GM18526 (cell line): Measurements from ENCODE around the gene G3BP2.

Source experiments
- POLR2A ChIP-seq: IDR thresholded peaks from 3 replicates; pipeline ENCODE4 v1.6.1; 2011; ENCODE audit not compliant: insufficient read length; ENCODE audit errors: extremely low read depth

The G3BP2 gene

DNA sequence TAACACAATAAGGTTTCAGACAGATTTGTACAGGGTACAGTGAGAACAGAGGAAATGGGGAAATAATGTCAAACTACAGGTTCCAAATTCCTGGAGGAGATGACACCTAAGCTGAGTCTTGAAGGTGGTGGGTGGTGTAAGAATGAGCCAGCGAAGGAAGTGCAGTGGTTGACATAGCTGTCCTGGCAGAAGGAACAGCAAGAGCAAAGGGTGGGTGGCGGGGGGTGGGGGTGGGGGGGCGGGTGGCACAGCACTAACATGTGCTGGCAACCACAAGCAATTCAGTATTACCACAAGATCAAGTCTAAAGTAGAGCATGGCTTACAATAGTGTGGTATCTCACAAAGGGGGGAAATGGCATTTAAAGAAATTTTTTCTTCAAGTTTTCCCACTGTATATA is 13.1 kb upstream of the G3BP2 start:
- no peak for TF ChIP-seq POLR2A

- TF ChIP-seq POLR2A = no peak
These were observed 12.5 kb upstream of the G3BP2 start for GRCh38 chr4:75685546-75686189.

DNA sequence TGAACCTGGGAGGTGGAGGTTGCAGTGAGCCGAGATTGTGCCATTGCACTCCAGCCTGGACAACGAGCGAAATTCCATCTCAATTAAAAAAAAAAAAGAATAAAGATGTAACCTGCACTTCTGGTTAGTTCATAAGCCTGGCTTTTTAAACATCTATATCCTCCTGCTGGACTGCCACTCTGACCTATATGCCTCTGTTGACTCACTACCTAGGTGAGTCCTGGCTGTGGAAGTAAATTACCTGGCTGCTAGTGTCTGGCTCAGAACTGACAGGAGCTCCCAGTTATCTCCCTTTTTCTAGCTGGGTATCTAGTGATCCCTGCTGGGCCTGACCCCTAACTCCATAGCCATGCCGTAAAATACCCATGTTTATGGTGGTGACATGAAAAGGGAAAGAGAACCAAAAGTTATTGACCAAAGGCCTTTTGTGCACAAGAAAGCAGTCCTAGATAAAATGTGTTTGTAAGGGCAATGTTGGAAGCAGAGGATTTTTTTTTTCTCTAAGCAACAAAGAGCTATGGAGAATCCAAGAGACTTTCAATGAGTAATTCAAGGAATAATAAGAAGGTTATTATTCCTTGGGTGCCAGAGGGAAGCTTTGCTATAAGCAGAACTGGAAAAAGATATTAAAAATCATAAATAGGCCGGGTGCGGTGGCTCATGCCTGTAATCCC is 10.4 kb upstream of the G3BP2 start:
- TF ChIP-seq POLR2A = no peak

DNA sequence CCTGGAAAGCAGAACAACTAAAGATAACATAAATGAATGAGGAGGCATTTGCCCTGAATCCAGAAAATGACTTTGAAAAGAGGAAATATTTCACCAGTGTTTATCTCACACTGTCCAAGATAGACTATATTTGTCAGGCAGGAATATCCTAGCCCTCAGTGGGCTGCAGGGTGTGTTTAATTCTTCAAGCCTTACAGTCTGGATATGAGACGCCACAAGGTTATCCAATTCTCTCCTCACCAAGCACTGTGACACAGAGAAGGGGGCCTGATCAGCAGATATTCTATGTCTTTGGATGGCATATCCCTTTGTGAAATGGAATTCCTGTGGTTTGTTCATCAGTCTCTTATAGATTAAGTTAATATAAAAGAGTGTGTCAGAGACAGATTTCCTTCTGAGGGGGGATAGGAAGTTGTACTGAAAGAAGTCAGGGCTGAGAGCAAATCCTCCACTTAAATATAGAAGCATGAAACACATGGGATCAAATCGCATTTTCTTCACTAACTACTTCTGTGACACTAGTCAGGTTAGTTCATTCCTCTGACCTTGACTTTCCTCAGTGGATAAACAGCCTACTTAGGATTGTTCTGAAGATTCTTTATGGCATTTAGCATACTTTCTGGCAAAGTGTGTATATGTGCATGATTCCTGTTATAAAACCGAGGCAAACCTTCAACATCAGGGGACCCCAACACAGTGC is 6.8 kb upstream of the G3BP2 start:
- TF ChIP-seq POLR2A = no peak

DNA sequence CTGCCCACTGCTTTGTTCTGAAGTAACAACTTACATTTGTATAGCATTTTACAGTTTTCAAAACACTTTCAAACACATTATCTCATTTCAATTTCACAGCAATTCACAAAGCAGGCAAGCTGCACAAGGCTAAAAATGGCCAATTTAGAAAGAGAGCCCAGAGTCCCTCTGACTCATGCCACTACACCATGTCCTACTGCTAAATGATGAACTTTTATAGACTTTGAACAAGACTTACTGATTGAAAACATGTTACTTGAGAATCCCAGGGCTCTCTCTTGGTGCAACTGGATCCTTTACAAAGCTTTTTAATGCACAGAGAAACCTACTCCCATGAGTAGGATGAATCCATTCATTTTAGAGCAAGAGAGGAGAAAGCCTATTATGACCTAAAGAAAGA is 5.8 kb upstream of the G3BP2 start:
- no peak for TF ChIP-seq POLR2A

- TF ChIP-seq POLR2A = no peak
These were observed 5.3 kb upstream of the G3BP2 start for GRCh38 chr4:75678473-75678872.

DNA sequence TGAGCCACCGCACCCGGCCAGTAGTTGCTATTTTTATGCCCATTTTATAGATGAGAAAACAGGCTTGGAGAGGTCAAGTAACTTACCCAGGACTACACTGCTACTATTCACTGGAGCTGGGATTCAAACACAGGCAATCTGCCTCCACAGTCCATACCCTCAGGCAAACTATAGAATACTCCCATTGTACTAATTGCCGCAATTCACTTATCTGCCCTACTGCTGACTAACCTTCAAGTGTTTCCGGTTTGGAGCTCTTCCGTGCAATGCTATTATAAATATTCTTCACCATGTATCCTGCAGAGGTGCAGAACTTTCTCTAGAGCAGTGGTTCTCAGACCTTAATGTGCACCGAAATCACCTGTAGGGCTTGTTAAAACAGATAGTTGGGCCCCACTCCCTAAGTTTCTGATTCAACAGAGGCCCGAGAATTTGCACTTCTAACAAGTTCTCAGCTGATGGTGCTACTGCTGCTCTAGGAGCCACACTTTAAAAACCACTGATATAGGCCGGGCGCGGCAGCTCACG is 1.9 kb upstream of the G3BP2 start:
- TF ChIP-seq POLR2A = no peak

GRCh38 chr4:75673959-75674328 is 733 bp upstream of the G3BP2 start:
- TF ChIP-seq POLR2A = no peak

DNA sequence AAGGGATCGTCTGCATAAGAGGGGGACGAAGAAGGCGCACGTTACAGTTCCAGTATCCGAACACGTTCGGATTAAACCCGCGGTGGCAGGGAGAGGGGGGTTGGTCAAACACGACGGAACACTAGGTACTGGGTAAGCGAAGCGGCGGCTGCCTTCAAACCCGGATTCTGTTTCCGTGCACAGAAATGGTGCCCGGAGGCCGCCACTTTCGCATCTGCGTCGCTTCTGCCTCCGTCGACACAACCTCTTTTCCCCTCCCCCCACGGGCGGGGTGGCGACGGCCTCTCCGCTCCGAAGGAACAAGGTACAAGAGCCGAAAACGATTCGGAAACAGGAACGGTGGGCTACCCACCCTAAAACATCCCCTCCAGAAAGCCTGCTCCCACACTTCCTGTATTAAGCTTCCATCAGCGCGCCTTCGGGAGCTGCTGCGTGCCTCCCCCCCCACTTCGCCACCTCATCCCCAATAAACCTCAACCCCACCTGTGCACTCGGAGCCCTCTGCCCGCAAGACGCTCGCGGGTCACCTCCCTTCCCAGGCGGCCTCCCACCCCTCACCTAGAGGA is 667 bp downstream of the G3BP2 start:
- no peak for TF ChIP-seq POLR2A

- TF ChIP-seq POLR2A = no peak
These were observed 1.3 kb downstream of the G3BP2 start for GRCh38 chr4:75671802-75672421.

GRCh38 chr4:75668596-75668995 is 4.6 kb downstream of the G3BP2 start:
- no peak for TF ChIP-seq POLR2A

DNA sequence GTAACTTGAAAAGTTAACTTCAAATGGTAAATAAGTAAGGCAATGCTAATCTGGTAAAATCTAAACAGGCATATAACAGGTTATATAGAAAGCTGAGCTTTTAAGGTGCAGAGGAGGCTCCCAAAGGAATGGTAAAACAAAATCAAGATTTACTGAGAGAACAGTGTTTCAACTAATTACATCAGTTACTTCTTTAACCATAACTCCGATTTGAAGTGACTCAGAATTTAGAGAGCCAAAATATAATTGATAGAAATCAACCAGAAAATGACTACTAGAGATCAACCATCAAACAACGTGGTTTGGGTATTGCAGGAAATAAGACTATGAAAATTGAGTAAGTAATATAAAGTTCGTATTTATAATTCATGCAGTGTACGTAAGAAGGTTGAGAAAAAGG is 6.9 kb downstream of the G3BP2 start:
- TF ChIP-seq POLR2A = no peak

DNA sequence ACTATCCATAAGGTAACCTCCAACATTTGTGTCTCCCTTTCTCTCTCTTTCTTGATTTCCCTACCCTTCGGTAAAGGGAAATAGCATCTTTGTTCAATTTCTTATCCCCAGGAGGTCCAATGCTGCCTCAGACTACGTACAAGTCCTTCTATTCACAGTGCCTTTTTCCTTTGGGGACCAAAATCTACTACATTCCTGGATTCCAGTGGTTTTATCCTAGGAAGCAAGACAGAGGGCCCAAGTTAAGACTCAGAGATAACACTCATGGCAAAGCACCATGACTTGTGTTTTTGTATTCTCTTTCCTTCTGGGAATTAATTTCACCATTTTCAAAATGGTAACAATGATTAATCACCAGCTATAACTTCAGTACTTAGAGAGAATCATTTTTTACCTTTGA is 10.6 kb downstream of the G3BP2 start:
- TF ChIP-seq POLR2A = no peak

GRCh38 chr4:75660491-75660890 is 12.7 kb downstream of the G3BP2 start:
- no peak for TF ChIP-seq POLR2A

DNA sequence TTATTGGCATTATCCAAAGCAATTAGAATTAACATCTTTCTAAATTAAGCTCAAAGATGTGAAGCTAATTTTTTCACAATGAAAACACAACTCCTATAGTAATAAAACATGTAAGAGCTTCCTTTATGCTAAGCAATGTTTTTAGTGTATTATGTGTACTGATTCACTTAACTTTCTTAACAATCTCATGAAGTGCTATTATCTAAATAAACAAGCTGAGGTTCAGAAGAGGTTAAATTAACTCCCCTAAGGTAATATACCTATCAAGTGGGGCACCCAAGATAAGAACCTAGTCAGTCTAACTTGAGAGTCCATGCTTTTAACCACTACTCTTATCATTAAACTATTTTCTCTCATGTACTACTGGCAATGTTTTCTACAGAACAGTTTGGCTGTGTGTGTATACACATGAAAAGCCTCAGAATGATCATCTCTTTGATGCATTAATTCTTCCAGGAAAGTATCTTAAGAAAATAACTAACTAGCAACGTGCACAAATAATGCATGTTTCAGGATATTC is 13.6 kb downstream of the G3BP2 start:
- TF ChIP-seq POLR2A = no peak

- TF ChIP-seq POLR2A = no peak
These were observed 14.3 kb downstream of the G3BP2 start for GRCh38 chr4:75658876-75659275.

DNA sequence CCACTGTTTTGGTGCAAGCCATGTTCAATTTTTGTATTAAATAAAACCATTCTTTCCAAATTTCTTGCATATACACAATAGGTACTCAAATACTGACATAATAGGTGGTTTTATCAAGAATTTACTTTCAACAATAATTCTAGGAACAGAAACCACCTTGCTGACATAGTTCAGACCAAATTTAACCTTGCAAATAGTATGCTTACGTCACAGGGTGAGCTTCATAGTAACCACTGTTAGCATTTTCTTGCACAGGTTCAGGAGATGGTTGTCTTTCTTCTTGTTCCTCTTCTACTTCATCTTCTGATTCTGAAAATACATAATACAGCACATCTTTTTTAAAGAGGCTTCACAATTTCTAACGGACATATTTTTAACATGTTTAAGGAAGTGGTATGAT is 17.6 kb downstream of the G3BP2 start:
- TF ChIP-seq POLR2A = no peak
